ENCODE data around the gene ASF1A.
"Not testable (repeated sequence)": the region's sequence is repeated elsewhere in the genome, so short reads cannot be mapped to it uniquely, and the experiment has no call there.

Gene ASF1A

GRCh38 chr6:118893807-118894424 is at the start of gene ASF1A:
Gene ASF1A (plus strand): TSS chr6:118894152. CDS start chr6:118894414, 262 bp downstream.
- peak; percentile 95 for DNase-seq

GRCh38 chr6:118844915-118845314 is 49.0 kb upstream of the ASF1A start:
- no peak for DNase-seq

GRCh38 chr6:118853408-118853807 is 40.5 kb upstream of the ASF1A start:
- no peak for DNase-seq

- no peak for DNase-seq
Measured at GRCh38 chr6:118856301-118856700, 37.7 kb upstream of the ASF1A start.

- DNase-seq: no peak
Measured at GRCh38 chr6:118859517-118860064, 34.4 kb upstream of the ASF1A start.

GRCh38 chr6:118860363-118860762 is 33.6 kb upstream of the ASF1A start:
- no peak for DNase-seq

- no peak for DNase-seq
Measured at GRCh38 chr6:118860880-118861279, 33.1 kb upstream of the ASF1A start.

GRCh38 chr6:118862443-118862842 is 31.5 kb upstream of the ASF1A start:
- DNase-seq: no peak

- DNase-seq: no peak
Measured at GRCh38 chr6:118864341-118865099, 29.4 kb upstream of the ASF1A start.

GRCh38 chr6:118865100-118865391 is 28.9 kb upstream of the ASF1A start:
- no peak for DNase-seq

- no peak for DNase-seq
Measured at GRCh38 chr6:118867181-118867580, 26.8 kb upstream of the ASF1A start.

- not testable (repeated sequence) for DNase-seq
Measured at GRCh38 chr6:118868901-118869300, 25.1 kb upstream of the ASF1A start.

GRCh38 chr6:118869350-118869749 is 24.6 kb upstream of the ASF1A start:
- no peak for DNase-seq

GRCh38 chr6:118869894-118870589 is 23.9 kb upstream of the ASF1A start:
- no peak for DNase-seq

GRCh38 chr6:118871331-118871730 is 22.6 kb upstream of the ASF1A start:
- DNase-seq: no peak

- DNase-seq: no peak
Measured at GRCh38 chr6:118872318-118872717, 21.6 kb upstream of the ASF1A start.

GRCh38 chr6:118872726-118873125 is 21.2 kb upstream of the ASF1A start:
- DNase-seq: no peak

- no peak for DNase-seq
Measured at GRCh38 chr6:118873239-118873638, 20.7 kb upstream of the ASF1A start.

GRCh38 chr6:118875672-118876071 is 18.3 kb upstream of the ASF1A start:
- DNase-seq: no peak

GRCh38 chr6:118876198-118876597 is 17.8 kb upstream of the ASF1A start:
- no peak for DNase-seq

- DNase-seq: no peak
Measured at GRCh38 chr6:118876814-118877213, 17.1 kb upstream of the ASF1A start.

GRCh38 chr6:118877806-118878205 is 16.1 kb upstream of the ASF1A start:
- DNase-seq: no peak

GRCh38 chr6:118881440-118882313 is 12.3 kb upstream of the ASF1A start:
- no peak for DNase-seq

Data from NCI-H187 treated with DMSO at 0.1 percent for 48 hours (cell line).